Calu3 (cell line): ENCODE results near the gene UGGT1. TPM values are rescaled to one million over a fixed set of nuclear protein-coding genes. Genes with fewer than 3 reads are reported as not detected.

Experiments used
- BruUV-seq: library from RNA; stranded (reverse); fragments of 400-500 nt; replicated peaks from 2 replicates; lab custom pipeline; 2021; lab: Mats Ljungman, UMichigan
- CTCF ChIA-PET: fragments of 300-600 bp; sonication (Branson Sonifier 250); formaldehyde crosslinking; loops from one replicate; lab custom pipeline; 2022; ENCODE audit warnings: antibody characterized with exemption; lab: Charles Lee
- DNase-seq: peaks from one replicate; pipeline ENCODE4 v3.0.0; 2022
- H3K27ac Mint-ChIP-seq: one replicate; pipeline ENCODE4 v1.8.0; 2022; ENCODE audit warnings: mixed read lengths; ENCODE audit not compliant: unreplicated experiment
- H3K27me3 Mint-ChIP-seq: one replicate; pipeline ENCODE4 v1.8.0; 2022; ENCODE audit warnings: mixed read lengths; ENCODE audit not compliant: unreplicated experiment
- H3K36me3 Mint-ChIP-seq: one replicate; pipeline ENCODE4 v1.8.0; 2022; ENCODE audit warnings: mild to moderate bottlenecking, moderate library complexity, mixed read lengths; ENCODE audit not compliant: insufficient read depth, unreplicated experiment
- H3K4me1 Mint-ChIP-seq: one replicate; pipeline ENCODE4 v1.8.0; 2022; ENCODE audit warnings: mild to moderate bottlenecking, low read depth, mixed read lengths; ENCODE audit not compliant: unreplicated experiment
- H3K4me3 Mint-ChIP-seq: one replicate; pipeline ENCODE4 v1.8.0; 2022; ENCODE audit warnings: mild to moderate bottlenecking, low read depth, moderate library complexity, mixed read lengths; ENCODE audit not compliant: unreplicated experiment
- H3K9me3 Mint-ChIP-seq: one replicate; pipeline ENCODE4 v1.8.0; 2022; ENCODE audit warnings: low read depth, mixed read lengths; ENCODE audit not compliant: unreplicated experiment
- intact Hi-C: fragments of 100-400 bp; cut with micrococcal nuclease; formaldehyde crosslinking; loops from one replicate; pipeline ENCODE4 v1.10.0; 2022; ENCODE audit not compliant: unreplicated experiment
- total RNA-seq: library from RNA; stranded (reverse); gene quantifications from 2 replicates; pipeline ENCODE4 v1.2.3, GENCODE V29; 2022
- TF ChIP-seq, protein P1 (sequence below): fragments of 200-600 bp; IDR thresholded peaks from one replicate; pipeline ENCODE4 v1.8.0; 2022; ENCODE audit warnings: antibody characterized with exemption; ENCODE audit not compliant: unreplicated experiment

Gene UGGT1
- total RNA-seq, 1 experiment from 2014 or later, result 71.3 TPM

DNA sequence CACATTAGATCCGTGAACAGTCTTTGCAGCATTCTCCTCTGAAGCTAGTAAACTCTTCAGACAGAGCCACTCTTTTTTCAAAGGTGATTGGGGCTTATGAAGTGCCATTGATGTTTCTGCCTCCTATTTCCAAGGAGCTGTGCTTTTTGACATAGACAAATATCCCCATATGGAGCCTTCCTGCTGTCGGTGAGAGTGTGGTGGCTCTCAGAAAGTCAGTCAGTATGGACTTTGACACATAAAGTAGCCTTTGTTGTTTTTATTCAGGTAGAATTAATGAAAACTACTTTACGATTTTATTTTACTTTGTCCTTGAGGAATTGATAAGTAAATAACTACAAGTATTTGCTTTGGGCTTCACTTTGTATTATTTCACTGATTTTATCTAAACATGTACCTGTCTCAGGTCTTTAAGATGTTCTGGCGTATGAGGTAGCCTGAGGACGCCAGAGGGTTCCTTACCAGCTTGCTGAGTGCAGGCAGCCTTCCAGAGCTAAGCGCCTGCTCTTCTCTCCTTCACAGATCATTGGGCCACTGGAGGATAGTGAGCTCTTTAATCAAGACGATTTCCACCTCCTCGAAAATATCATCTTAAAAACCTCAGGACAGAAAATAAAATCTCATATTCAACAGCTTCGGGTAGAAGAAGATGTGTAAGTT, 69.7 kb downstream of the UGGT1 start:
- Mint-ChIP-seq H3K27me3 (no peaks in the 10 kb centered on the region), H3K9me3 (no peaks in the 10 kb centered on the region), H3K27ac (no peak overlapping the region), H3K36me3 (peaks cover 33% of the 10 kb centered on the region), H3K4me3 (no peak overlapping the region), H3K4me1 (no peaks in the 10 kb centered on the region)
- TF ChIP-seq, protein P1, sequence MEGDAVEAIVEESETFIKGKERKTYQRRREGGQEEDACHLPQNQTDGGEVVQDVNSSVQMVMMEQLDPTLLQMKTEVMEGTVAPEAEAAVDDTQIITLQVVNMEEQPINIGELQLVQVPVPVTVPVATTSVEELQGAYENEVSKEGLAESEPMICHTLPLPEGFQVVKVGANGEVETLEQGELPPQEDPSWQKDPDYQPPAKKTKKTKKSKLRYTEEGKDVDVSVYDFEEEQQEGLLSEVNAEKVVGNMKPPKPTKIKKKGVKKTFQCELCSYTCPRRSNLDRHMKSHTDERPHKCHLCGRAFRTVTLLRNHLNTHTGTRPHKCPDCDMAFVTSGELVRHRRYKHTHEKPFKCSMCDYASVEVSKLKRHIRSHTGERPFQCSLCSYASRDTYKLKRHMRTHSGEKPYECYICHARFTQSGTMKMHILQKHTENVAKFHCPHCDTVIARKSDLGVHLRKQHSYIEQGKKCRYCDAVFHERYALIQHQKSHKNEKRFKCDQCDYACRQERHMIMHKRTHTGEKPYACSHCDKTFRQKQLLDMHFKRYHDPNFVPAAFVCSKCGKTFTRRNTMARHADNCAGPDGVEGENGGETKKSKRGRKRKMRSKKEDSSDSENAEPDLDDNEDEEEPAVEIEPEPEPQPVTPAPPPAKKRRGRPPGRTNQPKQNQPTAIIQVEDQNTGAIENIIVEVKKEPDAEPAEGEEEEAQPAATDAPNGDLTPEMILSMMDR, result no peak
- no peak for DNase-seq
- CTCF ChIA-PET, result interaction anchor here (0.6 kb wide), 1 partner anchor 85 kb away, joined by 3 read pairs; no protein-coding TSS in a partner anchor
- intact Hi-C loops, result no loop called here
- no TSS peak for BruUV-seq

DNA sequence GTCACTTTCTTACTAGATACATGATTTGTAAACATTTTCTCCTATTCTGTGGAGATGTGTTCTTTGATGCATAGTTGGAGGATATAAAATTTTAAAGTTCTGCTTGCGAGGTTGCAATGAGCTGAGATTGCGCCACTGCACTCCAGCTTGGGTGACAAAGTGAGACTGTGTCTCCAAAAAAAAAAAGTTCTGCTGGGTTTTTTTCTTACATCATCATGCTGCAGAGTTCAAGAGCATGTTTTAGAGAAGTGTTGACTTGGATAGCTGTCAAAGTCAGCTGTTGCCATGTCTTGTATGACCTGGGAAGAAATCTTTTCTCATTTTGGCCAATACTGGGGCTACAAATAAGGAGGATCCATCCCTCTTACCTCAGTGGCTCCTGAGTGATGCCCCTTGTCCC, 71.3 kb downstream of the UGGT1 start:
- H3K4me3 Mint-ChIP-seq, result no peak overlapping the region
- no peaks in the 10 kb centered on the region for H3K9me3 Mint-ChIP-seq
- intact Hi-C loops, result no loop called here
- H3K36me3 Mint-ChIP-seq, result peaks cover 38% of the 10 kb centered on the region
- H3K27ac Mint-ChIP-seq, result no peak overlapping the region
- no peaks in the 10 kb centered on the region for H3K27me3 Mint-ChIP-seq
- no peaks in the 10 kb centered on the region for H3K4me1 Mint-ChIP-seq
- BruUV-seq, result no TSS peak
- no peak for DNase-seq
- CTCF ChIA-PET, result no interaction called here
- TF ChIP-seq, protein P1, result no peak

DNA sequence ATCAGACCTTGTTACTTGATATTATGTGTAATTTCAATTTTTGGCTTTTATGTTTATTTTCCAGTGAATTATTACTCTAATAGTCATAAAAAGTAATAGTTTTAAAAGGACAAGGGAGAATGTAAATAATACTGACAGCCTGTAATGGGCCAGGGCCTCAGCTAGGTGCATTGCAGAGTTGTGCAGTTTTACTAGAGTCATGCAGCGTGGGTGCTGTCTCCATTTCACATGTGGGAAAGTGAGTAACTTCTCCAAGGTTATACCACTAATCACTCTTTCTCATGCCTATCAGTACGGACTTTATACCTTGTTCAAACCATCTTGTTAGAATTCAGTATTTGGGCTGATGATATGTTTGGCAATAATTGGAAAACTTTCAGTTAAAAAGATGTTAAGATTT, 73.3 kb downstream of the UGGT1 start:
- TF ChIP-seq, protein P1, result no peak
- H3K36me3 Mint-ChIP-seq, result peaks cover 37% of the 10 kb centered on the region
- H3K27ac Mint-ChIP-seq, result no peak overlapping the region
- no peak overlapping the region for H3K4me3 Mint-ChIP-seq
- H3K27me3 Mint-ChIP-seq, result no peaks in the 10 kb centered on the region
- intact Hi-C loops, result no loop called here
- BruUV-seq, result no TSS peak
- H3K9me3 Mint-ChIP-seq, result no peaks in the 10 kb centered on the region
- no peaks in the 10 kb centered on the region for H3K4me1 Mint-ChIP-seq
- DNase-seq, result no peak
- CTCF ChIA-PET, result no interaction called here

DNA sequence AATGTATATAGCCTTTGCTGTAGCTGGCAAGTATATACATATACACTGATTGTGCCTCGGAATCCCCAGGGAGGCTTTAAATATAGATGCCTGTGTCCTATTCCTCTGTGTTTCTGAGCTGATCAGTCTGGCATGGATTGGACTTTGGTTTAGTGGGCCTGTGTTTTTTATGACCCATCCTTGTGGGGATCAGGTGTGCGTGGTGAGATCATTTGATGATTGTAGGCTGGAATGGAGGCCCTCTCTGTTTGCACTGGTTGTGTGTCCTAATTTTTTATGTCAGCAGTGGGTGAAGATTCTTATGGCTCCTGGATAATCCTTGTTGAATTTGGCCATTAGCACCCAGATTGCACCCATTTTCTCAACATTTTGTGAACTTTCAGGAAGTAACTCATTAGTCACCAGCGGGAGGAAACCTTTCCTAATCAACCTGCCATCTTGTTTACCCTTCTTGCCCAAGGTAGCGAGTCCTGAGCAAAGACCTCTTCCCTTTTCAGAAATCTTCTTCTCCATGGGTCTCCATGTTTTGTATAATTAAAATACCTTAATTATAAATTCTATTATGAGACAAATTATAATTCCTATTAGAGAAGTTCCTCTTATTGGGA, 75.8 kb downstream of the UGGT1 start:
- intact Hi-C loops, result no loop called here

More for the DNA sequence above, 75.8 kb downstream of the UGGT1 start:
- BruUV-seq, result no TSS peak
- peaks cover 43% of the 10 kb centered on the region for H3K36me3 Mint-ChIP-seq
- no peaks in the 10 kb centered on the region for H3K9me3 Mint-ChIP-seq
- CTCF ChIA-PET, result no interaction called here
- TF ChIP-seq, protein P1, result no peak
- H3K27ac Mint-ChIP-seq, result no peak overlapping the region
- no peaks in the 10 kb centered on the region for H3K4me1 Mint-ChIP-seq
- H3K4me3 Mint-ChIP-seq, result no peak overlapping the region
- no peaks in the 10 kb centered on the region for H3K27me3 Mint-ChIP-seq
- no peak for DNase-seq
